DND-41 (cell line): Measurements from ENCODE around the gene NPC2.

ENCODE experiments used
- ATAC-seq: fragments of 200-7000 bp; cut with Tn5 transposase; 3 replicates; pipeline ENCODE4 v1.9.1; 2021; ENCODE audit warnings: low read depth; ENCODE audit not compliant: insufficient read depth
- DNase-seq: peaks from one replicate; pipeline ENCODE4 v3.0.0-alpha.2; 2020
- H2AFZ ChIP-seq: 2 replicates; pipeline ENCODE4 v1.6.0; 2012; ENCODE audit warnings: low read depth, low read length
- H3K27ac ChIP-seq: 2 replicates; pipeline ENCODE4 v1.5.1; 2012; ENCODE audit warnings: low read length, inconsistent platforms
- H3K27me3 ChIP-seq: fragments of 200-600 bp; sonication (generic); 2 replicates; pipeline ENCODE4 v1.6.0; 2012; ENCODE audit warnings: low read length, mild to moderate bottlenecking, inconsistent platforms; ENCODE audit not compliant: insufficient read depth, poor library complexity
- H3K36me3 ChIP-seq: 2 replicates; pipeline ENCODE4 v1.5.1; 2012; ENCODE audit warnings: low read length, inconsistent platforms; ENCODE audit not compliant: insufficient read depth
- H3K4me1 ChIP-seq: 2 replicates; pipeline ENCODE4 v1.5.1; 2012; ENCODE audit warnings: mild to moderate bottlenecking, low read length; ENCODE audit not compliant: insufficient read depth
- H3K4me2 ChIP-seq: 2 replicates; pipeline ENCODE4 v1.6.0; 2012; ENCODE audit warnings: mild to moderate bottlenecking, moderate library complexity, low read length, inconsistent platforms; ENCODE audit not compliant: insufficient read depth
- H3K4me3 ChIP-seq, 2 experiments: fragments of 200-600 bp in 1 of 2; shearing (Covaris generic) in 1 of 2; 2 replicates each; pipeline ENCODE4 v1.5.1; 2012 to 2016; ENCODE audit warnings: inconsistent platforms in 2 of 2, low read length in 2 of 2, mild to moderate bottlenecking in 2 of 2, low read depth in 1 of 2, moderate library complexity in 1 of 2
- H3K79me2 ChIP-seq: 2 replicates; pipeline ENCODE4 v1.6.0; 2012; ENCODE audit warnings: low read length, inconsistent platforms; ENCODE audit not compliant: insufficient read depth
- H3K9ac ChIP-seq: 2 replicates; pipeline ENCODE4 v1.6.0; 2012; ENCODE audit warnings: low read depth, mild to moderate bottlenecking, inconsistent platforms, low read length, moderate library complexity
- H3K9me3 ChIP-seq: 2 replicates; pipeline ENCODE4 v1.5.1; 2012; ENCODE audit warnings: low read length, moderate library complexity, mild to moderate bottlenecking, inconsistent platforms; ENCODE audit not compliant: insufficient read depth, severe bottlenecking
- H4K20me1 ChIP-seq: 2 replicates; pipeline ENCODE4 v1.6.0; 2012; ENCODE audit warnings: low read length; ENCODE audit not compliant: insufficient read depth
- EZH2 ChIP-seq: IDR thresholded peaks from 3 replicates; pipeline ENCODE4 v1.6.1; 2012; ENCODE audit warnings: borderline replicate concordance, low read depth, mild to moderate bottlenecking, moderate library complexity, low read length, inconsistent platforms; ENCODE audit not compliant: severe bottlenecking
- TF ChIP-seq, protein P1 (sequence below): IDR thresholded peaks from 2 replicates; pipeline ENCODE4 v1.5.1; 2012; ENCODE audit warnings: borderline replicate concordance, low read length, moderate library complexity, mild to moderate bottlenecking; ENCODE audit not compliant: poor library complexity, severe bottlenecking; ENCODE audit errors: extremely low read depth

The NPC2 gene

DNA sequence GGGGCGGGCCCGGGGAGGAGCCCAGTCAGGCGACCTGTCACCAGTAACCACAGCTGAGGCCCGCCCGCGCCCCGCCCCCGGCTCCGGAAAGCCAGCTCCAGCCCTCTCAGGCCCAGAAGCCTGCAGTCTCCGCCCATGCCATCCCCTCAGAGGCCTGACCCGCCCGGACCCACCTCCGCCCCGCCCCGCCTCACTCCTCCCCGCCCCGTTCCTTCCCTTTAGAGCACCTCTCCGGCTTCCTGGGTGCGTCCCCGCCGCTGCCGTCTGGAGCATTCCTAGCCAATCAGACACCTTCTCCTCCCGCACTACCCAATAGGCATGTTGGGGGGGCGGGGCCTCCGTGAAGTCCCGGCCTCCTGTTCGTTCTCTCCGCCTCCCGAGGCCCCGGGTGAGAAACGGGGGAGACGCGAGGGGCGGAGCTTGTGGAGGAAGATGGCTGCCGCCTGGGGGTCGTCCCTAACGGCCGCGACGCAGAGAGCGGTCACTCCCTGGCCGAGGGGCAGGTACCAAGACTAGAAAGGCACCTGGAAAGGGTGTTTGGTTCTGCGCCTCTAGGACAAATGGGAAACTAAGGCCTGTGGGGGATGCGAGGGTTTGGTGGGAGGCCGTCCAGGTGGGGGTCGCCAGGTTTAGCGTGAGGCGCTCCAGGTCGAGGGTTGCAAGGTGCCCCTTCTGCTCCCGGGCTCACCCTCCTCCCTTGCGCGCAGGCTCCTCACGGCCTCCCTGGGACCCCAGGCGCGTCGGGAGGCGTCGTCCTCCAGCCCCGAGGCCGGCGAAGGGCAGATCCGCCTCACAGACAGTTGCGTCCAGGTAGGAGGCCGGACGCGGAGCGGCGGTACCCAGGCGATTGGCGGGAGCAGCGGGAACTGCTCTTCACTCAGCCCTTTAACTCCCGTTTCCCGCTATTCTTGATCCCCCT lies 497 bp upstream of the NPC2 start, which contains the start of gene ISCA2:
Gene ISCA2, plus strand, starts transcription at position 423 of the 919 bp plus-strand sequence. Its CDS starts 10 bp downstream, at position 433.
- H3K4me2 ChIP-seq: peak within 1 kb of the TSS; percentile 92

DNA sequence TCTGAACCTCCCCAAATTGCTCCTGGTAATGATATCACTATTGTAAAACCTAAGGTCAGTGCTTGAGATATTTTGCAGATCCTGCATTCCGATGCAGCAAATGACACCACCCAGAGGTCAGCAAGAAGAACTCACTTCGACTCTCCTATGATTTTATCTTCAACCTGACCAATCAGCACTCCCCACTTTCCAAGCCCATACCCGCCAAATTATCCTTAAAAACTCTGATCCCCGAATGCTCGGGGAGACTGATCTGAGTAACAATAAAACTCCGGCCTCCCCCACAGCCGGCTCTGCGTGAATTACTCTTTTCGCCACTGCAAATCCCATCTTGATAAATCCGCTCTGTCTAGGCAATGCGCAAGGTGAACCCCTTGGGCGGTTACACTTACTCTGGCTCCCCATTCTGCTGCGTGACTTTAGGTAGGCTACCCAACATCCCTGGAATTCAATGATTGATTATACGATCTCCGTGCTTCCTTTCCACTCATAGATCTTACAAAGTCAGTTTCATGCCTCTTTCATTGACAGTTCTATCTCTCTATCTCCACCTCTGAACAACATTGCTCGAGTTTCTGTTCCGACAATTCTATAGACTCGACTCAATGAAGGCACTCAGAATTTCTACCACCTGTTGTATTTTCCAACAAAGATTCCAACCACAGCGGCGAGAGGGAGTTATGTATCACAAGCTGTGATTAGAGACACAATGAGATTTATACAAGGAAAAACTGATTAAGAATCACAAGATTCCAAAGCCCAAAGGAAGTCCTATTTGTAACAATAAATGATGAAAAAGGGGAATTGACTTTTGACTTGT lies 939 bp downstream of the NPC2 start:
- H3K36me3 ChIP-seq: peaks cover 5% of the 10 kb centered on the region
- H3K4me2 ChIP-seq: peak overlapping the region; percentile 92
- peak overlapping the region; percentile 76 to 82 for H3K4me3 ChIP-seq
- no peaks in the 10 kb centered on the region for H3K9me3 ChIP-seq
- no peak for DNase-seq
- H3K79me2 ChIP-seq: peaks cover 32% of the 10 kb centered on the region
- H4K20me1 ChIP-seq: no peaks in the 10 kb centered on the region
- peak overlapping the region; percentile 88 for H2AFZ ChIP-seq
- peak overlapping the region; percentile 93 for H3K9ac ChIP-seq
- no peak for ATAC-seq
- TF ChIP-seq, protein P1, sequence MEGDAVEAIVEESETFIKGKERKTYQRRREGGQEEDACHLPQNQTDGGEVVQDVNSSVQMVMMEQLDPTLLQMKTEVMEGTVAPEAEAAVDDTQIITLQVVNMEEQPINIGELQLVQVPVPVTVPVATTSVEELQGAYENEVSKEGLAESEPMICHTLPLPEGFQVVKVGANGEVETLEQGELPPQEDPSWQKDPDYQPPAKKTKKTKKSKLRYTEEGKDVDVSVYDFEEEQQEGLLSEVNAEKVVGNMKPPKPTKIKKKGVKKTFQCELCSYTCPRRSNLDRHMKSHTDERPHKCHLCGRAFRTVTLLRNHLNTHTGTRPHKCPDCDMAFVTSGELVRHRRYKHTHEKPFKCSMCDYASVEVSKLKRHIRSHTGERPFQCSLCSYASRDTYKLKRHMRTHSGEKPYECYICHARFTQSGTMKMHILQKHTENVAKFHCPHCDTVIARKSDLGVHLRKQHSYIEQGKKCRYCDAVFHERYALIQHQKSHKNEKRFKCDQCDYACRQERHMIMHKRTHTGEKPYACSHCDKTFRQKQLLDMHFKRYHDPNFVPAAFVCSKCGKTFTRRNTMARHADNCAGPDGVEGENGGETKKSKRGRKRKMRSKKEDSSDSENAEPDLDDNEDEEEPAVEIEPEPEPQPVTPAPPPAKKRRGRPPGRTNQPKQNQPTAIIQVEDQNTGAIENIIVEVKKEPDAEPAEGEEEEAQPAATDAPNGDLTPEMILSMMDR: peak; percentile 11
- TF ChIP-seq EZH2: no peak
- peak overlapping the region; percentile 76 for H3K27ac ChIP-seq
- peaks cover 40% of the 10 kb centered on the region for H3K4me1 ChIP-seq
- H3K27me3 ChIP-seq: no peaks in the 10 kb centered on the region

More for the DNA sequence above, 497 bp upstream of the NPC2 start, which contains the start of gene ISCA2:
- Histone ChIP-seq H3K4me1 (peaks cover 40% of the 10 kb centered on the region), H3K4me3 (peak within 1 kb of the TSS; percentile 76 to 82), H2AFZ (peak within 1 kb of the TSS; percentile 98), H3K9me3 (no peaks in the 10 kb centered on the region), H3K36me3 (peaks cover 5% of the 10 kb centered on the region), H3K79me2 (peaks cover 32% of the 10 kb centered on the region), H3K27ac (peak within 1 kb of the TSS; percentile 89), H3K9ac (peak within 1 kb of the TSS; percentile 93), H3K27me3 (no peaks in the 10 kb centered on the region), H4K20me1 (no peaks in the 10 kb centered on the region)
- ATAC-seq (peak; percentile 94), DNase-seq (peak; percentile 100)
- no peak for TF ChIP-seq EZH2
- TF ChIP-seq, protein P1: no peak

DNA sequence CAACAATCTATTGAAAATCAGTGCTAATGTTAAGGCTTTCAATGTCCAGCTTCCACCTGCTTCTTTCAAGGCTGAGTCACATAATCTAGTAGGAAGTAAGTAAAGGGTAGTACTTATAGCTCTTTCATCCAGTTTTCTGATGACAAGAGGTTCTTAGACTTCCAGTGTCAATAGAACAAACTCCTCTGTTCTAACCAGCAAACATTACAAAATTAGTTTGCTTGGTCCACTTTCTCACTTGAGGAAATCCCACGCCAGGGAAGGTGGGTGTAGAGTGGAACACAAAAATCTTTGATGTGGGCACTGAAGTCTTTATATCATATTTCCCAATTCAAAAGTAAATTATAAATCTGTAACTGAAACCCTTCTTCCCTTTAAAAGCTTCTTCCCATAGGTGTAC lies 2.6 kb downstream of the NPC2 start:
- Histone ChIP-seq H3K4me2 (no peak overlapping the region), H3K79me2 (peaks cover 32% of the 10 kb centered on the region), H3K4me3 (no peak overlapping the region), H3K9ac (no peak overlapping the region), H3K27me3 (no peaks in the 10 kb centered on the region), H3K27ac (no peak overlapping the region), H4K20me1 (no peaks in the 10 kb centered on the region), H3K36me3 (peaks cover 10% of the 10 kb centered on the region), H3K9me3 (no peaks in the 10 kb centered on the region), H2AFZ (no peak overlapping the region), H3K4me1 (peaks cover 40% of the 10 kb centered on the region)
- ATAC-seq (no peak), DNase-seq (no peak)
- TF ChIP-seq, protein P1: no peak
- TF ChIP-seq EZH2: no peak
